Measurements from ENCODE around the gene MINPP1.

Gene MINPP1

DNA sequence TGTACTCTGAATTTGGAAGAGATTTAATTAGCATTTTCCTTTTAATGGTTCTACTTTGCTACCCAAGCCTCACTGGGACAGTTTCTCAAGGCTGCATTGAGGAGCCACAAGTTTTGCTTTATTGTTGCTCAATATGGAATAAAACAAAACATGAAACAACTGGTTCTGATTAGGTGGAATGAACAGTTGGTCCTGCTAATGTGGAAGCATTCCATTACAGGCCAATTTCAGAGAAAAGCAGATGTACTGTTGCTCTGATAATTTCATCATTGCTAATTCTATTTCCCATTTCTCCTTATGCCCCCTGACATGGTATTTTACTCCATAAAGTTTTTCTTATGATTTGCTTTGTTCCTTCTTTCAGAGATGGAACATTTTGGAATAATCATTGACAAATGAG is 89.0 kb downstream of the MINPP1 start:
- TF ChIP-seq, protein P1, sequence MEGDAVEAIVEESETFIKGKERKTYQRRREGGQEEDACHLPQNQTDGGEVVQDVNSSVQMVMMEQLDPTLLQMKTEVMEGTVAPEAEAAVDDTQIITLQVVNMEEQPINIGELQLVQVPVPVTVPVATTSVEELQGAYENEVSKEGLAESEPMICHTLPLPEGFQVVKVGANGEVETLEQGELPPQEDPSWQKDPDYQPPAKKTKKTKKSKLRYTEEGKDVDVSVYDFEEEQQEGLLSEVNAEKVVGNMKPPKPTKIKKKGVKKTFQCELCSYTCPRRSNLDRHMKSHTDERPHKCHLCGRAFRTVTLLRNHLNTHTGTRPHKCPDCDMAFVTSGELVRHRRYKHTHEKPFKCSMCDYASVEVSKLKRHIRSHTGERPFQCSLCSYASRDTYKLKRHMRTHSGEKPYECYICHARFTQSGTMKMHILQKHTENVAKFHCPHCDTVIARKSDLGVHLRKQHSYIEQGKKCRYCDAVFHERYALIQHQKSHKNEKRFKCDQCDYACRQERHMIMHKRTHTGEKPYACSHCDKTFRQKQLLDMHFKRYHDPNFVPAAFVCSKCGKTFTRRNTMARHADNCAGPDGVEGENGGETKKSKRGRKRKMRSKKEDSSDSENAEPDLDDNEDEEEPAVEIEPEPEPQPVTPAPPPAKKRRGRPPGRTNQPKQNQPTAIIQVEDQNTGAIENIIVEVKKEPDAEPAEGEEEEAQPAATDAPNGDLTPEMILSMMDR (IDR thresholded peaks at IDR 0.05; ENCODE audit: extremely low read depth, missing control alignments), result no peak
- DNase-seq (ENCODE audit: low spot score), result no peak

DNA sequence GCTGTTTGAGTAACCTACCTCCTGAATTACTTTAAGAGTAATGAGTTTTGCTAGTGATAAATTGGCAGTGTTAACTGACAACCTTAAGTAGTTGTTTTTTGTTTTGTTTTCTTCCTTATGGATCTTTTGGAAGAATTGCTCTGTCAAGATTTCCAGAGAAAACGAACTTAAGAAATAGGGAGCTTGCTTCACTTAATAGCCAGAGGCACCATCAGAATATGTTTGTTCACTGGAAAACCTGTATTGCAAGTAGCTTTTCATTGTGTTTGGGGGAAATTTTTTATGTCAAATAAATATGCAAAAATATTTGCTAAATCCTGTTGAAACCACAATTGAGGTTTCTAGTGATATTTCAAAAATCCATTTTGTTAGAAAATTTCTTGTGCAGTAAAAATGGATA is 89.5 kb downstream of the MINPP1 start:
- no peak for DNase-seq (ENCODE audit: low spot score)
- TF ChIP-seq, protein P1 (IDR thresholded peaks at IDR 0.05; ENCODE audit: extremely low read depth, missing control alignments), result no peak

DNA sequence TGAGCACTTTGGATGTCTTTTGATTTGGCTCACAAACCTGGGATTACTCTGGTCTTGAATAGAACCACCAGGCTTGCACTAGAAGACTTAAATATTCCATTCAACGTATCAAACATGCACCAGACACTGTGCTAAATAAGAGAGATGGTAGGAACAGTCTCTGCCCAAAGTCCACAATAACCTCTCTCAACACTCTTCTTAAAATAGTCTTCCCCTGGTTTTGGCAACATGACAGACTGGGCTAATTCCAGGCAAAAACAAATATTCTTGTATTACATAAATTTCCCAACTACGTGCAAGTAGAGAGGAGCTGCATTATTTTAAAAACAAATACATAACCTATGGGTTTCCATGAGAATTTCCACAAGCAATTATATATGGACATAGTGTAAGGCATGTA is 90.2 kb downstream of the MINPP1 start:
- TF ChIP-seq, protein P1 (IDR thresholded peaks at IDR 0.05; ENCODE audit: extremely low read depth, missing control alignments), result no peak
- DNase-seq (ENCODE audit: low spot score), result no peak

DNA sequence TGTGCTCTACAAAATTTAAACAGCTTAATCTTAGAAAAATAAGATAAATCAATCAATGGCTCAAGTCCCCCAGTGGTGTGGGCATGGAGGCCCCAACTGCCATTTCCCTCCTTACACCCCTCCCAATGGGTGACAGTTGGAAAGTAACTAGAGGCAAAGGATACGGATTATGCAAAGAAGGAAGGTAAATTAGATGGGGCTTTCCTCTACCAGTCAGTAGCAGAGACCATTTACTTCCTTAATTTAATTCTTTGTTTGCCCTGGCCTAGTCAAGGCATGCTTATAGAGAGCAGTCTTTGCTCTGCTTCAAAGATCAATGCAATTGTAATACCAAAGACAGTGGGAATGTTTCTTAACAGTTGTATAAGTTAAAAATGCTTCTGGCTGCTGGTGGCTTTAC is 91.7 kb downstream of the MINPP1 start:
- TF ChIP-seq, protein P1 (IDR thresholded peaks at IDR 0.05; ENCODE audit: extremely low read depth, missing control alignments), result no peak
- DNase-seq (ENCODE audit: low spot score), result peak; percentile 18

DNA sequence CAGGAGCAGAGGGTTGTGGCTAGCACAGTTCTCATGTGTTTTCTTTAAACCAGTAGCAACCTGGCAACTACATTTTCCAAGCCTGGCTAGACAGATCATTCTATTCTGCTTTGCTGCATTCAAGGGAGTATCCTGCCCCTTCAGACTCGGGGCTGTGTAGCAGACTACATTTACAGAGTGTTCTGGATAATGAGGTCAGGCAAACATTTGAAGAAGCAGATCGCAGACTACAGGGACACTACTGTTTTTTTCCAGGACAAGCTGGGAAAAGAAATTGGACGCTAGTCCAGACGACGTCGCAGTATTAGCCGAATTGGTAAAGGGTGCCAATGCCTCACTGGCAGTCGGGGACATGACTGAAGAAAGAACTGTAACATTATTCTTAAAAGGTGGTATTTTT is 94.0 kb downstream of the MINPP1 start:
- DNase-seq (ENCODE audit: low spot score), result no peak
- TF ChIP-seq, protein P1 (IDR thresholded peaks at IDR 0.05; ENCODE audit: extremely low read depth, missing control alignments), result no peak

DNA sequence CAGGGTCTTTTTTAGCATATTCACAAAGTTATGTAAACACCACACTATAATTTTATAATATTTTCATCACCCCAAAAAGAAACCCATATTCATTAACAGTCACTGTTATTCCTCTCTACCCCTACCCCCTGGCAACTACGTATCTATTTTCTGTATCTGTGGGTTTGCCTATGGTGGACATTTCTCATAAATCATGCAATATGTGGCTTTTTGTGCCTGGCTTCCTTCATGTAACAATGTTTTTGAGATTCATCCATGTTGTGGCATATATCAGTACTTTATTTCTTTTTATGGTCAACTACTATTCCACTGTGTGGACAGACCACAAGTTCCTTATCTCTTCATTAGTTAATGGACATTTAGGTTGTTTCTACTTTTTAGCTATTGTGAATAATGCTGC is 95.9 kb downstream of the MINPP1 start:
- DNase-seq (ENCODE audit: low spot score), result no peak
- TF ChIP-seq, protein P1 (IDR thresholded peaks at IDR 0.05; ENCODE audit: extremely low read depth, missing control alignments), result no peak

Data from GM20000 (cell line).